T-helper 1 cell treated with Interleukin-12 subunit alpha and Interleukin-12 subunit beta and Interleukin-4 antibody, amounts not matched to agents 30 ng/mL and 1 ng/mL, for 36 hours (primary cell): ENCODE data around the gene LZTS3. TPM values are rescaled to one million over a fixed set of nuclear protein-coding genes. Genes with fewer than 3 reads are reported as not detected.

Experiments
- intact Hi-C: fragments of 100-400 bp; cut with micrococcal nuclease; formaldehyde crosslinking; loops from one replicate; pipeline ENCODE4 v1.15.1; 2024
- total RNA-seq: library from RNA; stranded (reverse); gene quantifications from 2 replicates; pipeline ENCODE4 v1.2.3, GENCODE V29; 2022

The LZTS3 gene
- total RNA-seq, 1 donor from 2014 or later = 0.69 TPM

DNA sequence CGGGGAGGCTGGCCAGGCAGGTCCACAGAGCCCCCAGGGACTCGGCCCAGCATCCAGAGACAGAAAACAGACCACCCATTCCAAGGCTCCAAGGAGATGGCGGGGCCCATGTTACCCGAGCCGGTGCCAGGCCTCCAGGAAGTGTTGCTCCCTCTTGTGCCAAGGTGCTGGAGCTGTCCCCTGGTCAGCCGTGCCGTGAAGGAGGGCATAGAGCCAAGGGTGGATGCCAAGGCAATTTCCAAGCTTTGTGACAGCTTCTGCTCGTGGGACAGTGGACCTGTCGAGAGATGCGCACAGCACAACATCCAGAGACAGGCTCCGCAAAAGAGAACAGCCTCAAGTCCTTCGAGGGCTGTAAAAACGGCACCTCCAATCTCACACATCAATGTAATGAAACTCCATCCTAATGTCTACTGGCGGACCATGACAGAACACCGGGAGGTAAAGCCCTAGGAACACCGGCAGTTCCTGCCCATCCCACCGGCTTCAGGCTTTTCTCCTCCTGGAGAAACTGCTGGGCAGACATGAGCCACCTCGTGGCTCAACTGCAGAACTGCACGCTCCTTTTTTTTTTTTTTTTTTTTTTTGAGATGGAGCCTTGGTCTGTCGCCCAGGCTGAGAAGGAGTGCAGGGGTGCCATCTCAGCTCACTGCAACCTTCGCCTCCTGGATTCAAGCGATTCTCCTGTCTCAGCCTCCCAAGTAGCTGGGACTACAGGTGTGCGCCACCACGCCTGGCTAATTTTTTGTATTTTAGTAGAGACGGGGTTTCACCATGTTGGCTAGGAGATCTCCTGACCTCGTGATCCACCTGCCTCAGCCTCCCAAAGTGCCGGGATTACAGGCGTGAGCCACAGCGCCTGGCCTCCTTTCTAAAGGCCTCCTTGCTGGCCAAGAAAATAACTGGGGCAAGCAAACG is 57.9 kb downstream of the LZTS3 start:
- intact Hi-C loops = loop anchor here (1.0 to 5.0 kb wide), 3 partner anchors 46 to 87 kb away; partner anchors contain the start of gene DDRGK1

Other genes with a start within 250 kb of the LZTS3 start
- 1.3 and 1.8 TPM in 2 replicates for gene GNRH2, start 129.9 kb downstream of the LZTS3 start, total RNA-seq
- gene MRPS26, start 127.5 kb downstream of the LZTS3 start, total RNA-seq = 37.7 and 39.5 TPM in 2 replicates
- gene OXT, start 101.9 kb downstream of the LZTS3 start, total RNA-seq = 0.61 TPM in 1 of 2 replicates, not detected in the other
- not detected in 2 replicates for gene AVP, start 88.8 kb downstream of the LZTS3 start, total RNA-seq
- 26.8 and 28.1 TPM in 2 replicates for gene FASTKD5, start 13.7 kb downstream of the LZTS3 start, total RNA-seq
- gene UBOX5, start 13.7 kb downstream of the LZTS3 start, total RNA-seq = 7.6 and 9.0 TPM in 2 replicates
- gene DDRGK1, start 31.1 kb upstream of the LZTS3 start, total RNA-seq = 54.0 and 55.2 TPM in 2 replicates
- gene ITPA, start 35.9 kb upstream of the LZTS3 start, total RNA-seq = 69.3 and 84.9 TPM in 2 replicates
- 1.6 and 1.9 TPM in 2 replicates for gene SLC4A11, start 65.6 kb upstream of the LZTS3 start, total RNA-seq
- 1.9 and 2.1 TPM in 2 replicates for gene DNAAF9, start 234.1 kb upstream of the LZTS3 start, total RNA-seq